C4-2B (cell line): Measurements from ENCODE around the gene GRAMD4.

Experiments
- ZFX ChIP-seq: fragments of 450-650 bp; IDR thresholded peaks from 2 replicates; pipeline ENCODE4 v1.6.1; 2017
- TF ChIP-seq, protein P1 (sequence below): fragments of 450-650 bp; conservative IDR thresholded peaks from 2 replicates; pipeline ENCODE4 v1.5.1; 2017; ENCODE audit warnings: mild to moderate bottlenecking

DNA sequence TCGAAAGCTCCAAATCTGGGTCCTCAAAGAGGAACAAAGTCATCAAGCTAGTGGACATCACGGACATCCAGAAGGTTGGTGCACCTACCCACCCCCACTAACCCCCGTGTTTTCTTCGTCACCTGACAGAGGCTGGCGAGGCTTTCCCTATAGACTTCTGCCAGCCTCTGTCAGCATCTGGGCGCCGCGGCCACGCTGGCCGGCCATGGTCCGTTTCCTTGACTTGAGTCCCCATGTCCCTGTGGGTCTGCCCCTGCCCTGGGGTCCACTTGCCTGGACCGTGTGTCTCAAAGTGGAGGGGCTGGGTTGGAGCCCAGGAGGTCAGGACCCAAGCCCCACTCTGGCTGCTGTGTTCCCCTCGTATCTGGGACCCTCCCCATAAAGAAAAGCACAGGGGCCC is 55.3 kb downstream of the GRAMD4 start:
- TF ChIP-seq ZFX, result no peak
- TF ChIP-seq, protein P1, sequence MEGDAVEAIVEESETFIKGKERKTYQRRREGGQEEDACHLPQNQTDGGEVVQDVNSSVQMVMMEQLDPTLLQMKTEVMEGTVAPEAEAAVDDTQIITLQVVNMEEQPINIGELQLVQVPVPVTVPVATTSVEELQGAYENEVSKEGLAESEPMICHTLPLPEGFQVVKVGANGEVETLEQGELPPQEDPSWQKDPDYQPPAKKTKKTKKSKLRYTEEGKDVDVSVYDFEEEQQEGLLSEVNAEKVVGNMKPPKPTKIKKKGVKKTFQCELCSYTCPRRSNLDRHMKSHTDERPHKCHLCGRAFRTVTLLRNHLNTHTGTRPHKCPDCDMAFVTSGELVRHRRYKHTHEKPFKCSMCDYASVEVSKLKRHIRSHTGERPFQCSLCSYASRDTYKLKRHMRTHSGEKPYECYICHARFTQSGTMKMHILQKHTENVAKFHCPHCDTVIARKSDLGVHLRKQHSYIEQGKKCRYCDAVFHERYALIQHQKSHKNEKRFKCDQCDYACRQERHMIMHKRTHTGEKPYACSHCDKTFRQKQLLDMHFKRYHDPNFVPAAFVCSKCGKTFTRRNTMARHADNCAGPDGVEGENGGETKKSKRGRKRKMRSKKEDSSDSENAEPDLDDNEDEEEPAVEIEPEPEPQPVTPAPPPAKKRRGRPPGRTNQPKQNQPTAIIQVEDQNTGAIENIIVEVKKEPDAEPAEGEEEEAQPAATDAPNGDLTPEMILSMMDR, result no peak
